GM12878 (cell line): ENCODE data around the gene CD2BP2. TPM values are rescaled to one million over a fixed set of nuclear protein-coding genes. Genes with fewer than 3 reads are reported as not detected.

Source experiments
- BACH1 ChIP-seq: fragments of 450-650 bp; IDR thresholded peaks from 2 replicates; pipeline ENCODE4 v1.6.1; 2017; ENCODE audit warnings: mild to moderate bottlenecking, borderline replicate concordance
- BCLAF1 ChIP-seq: fragments of 450-650 bp; IDR thresholded peaks from 2 replicates; pipeline ENCODE4 v1.6.1; 2017; ENCODE audit warnings: antibody characterized with exemption, mild to moderate bottlenecking, moderate library complexity
- CBFB ChIP-seq: IDR thresholded peaks from 2 replicates; pipeline ENCODE4 v1.6.1; 2016; ENCODE audit warnings: antibody characterized with exemption, low read depth
- CEBPZ ChIP-seq: fragments of 150-350 bp; IDR thresholded peaks from 2 replicates; pipeline ENCODE4 v1.6.1; 2016; ENCODE audit warnings: low read depth, low read length
- E2F4 ChIP-seq: IDR thresholded peaks from 2 replicates; pipeline ENCODE4 v1.6.1; 2012; ENCODE audit warnings: low read depth, low read length, improper control_type of control experiment
- KDM1A ChIP-seq: fragments of 200-600 bp; sonication (generic); IDR thresholded peaks from 2 replicates; pipeline ENCODE4 v1.6.1; 2016; ENCODE audit warnings: borderline replicate concordance
- MLLT1 ChIP-seq: fragments of 450-650 bp; IDR thresholded peaks from 2 replicates; pipeline ENCODE4 v1.6.1; 2016; ENCODE audit warnings: mild to moderate bottlenecking
- MTA3 ChIP-seq: IDR thresholded peaks from 2 replicates; pipeline ENCODE4 v1.6.1; 2012; ENCODE audit warnings: low read length, inconsistent platforms, borderline replicate concordance
- MYC ChIP-seq: IDR thresholded peaks from 2 replicates; pipeline ENCODE4 v1.6.1; 2011; ENCODE audit warnings: mild to moderate bottlenecking, low read length, moderate library complexity, inconsistent platforms; ENCODE audit not compliant: insufficient read depth, insufficient replicate concordance, insufficient read length, severe bottlenecking
- NBN ChIP-seq: fragments of 450-650 bp; IDR thresholded peaks from 2 replicates; pipeline ENCODE4 v1.6.1; 2016
- NFYA ChIP-seq: IDR thresholded peaks from 2 replicates; pipeline ENCODE4 v1.6.1; 2011; ENCODE audit warnings: low read depth, mild to moderate bottlenecking, low read length, improper control_type of control experiment, borderline replicate concordance
- NR2C2 ChIP-seq: IDR thresholded peaks from 2 replicates; pipeline ENCODE4 v1.6.1; 2011; ENCODE audit warnings: borderline replicate concordance, low read depth; ENCODE audit not compliant: control insufficient read depth, insufficient read length
- NRF1 ChIP-seq: conservative IDR thresholded peaks from 2 replicates; pipeline ENCODE4 v1.6.1; 2011; ENCODE audit warnings: mild to moderate bottlenecking, low read depth, low read length, improper control_type of control experiment
- PBX3 ChIP-seq: IDR thresholded peaks from 2 replicates; pipeline ENCODE4 v1.6.1; 2011; ENCODE audit warnings: mild to moderate bottlenecking, low read depth, low read length, moderate library complexity; ENCODE audit not compliant: insufficient replicate concordance
- POLR2A ChIP-seq: IDR thresholded peaks from 2 replicates; pipeline ENCODE4 v1.6.1; 2011; ENCODE audit warnings: low read depth, mild to moderate bottlenecking, low read length
- RBBP5 ChIP-seq: fragments of 200-600 bp; sonication (generic); conservative IDR thresholded peaks from 2 replicates; pipeline ENCODE4 v1.6.1; 2016
- SMC3 ChIP-seq: IDR thresholded peaks from 2 replicates; pipeline ENCODE4 v1.6.1; 2011; ENCODE audit warnings: low read length, improper control_type of control experiment, borderline replicate concordance
- TAF1 ChIP-seq: IDR thresholded peaks from 2 replicates; pipeline ENCODE4 v1.6.1; 2011; ENCODE audit warnings: mild to moderate bottlenecking, low read depth, low read length, borderline replicate concordance
- USF2 ChIP-seq: IDR thresholded peaks from 2 replicates; pipeline ENCODE4 v1.6.1; 2011; ENCODE audit warnings: low read depth, low read length, improper control_type of control experiment, borderline replicate concordance
- polyA plus RNA-seq, 11 experiments: library from polyadenylated mRNA; depleted of rRNA in 4 of 11; unstranded in 6 of 11; stranded (reverse) in 5 of 11; fragments of >200 nt; fragmentation: Nextera tagmentation in 4 of 11; fragmentation: Illumina TruSeq in 1 of 11; extraction: Ambion mirVana in 4 of 11; extraction: Trizol in 1 of 11; gene quantifications; 1 replicate in 1 of 11; 2 replicates in 10 of 11; pipeline versions ENCODE4 v1.2.1 to v1.2.3, GENCODE V29; 2011 to 2016; ENCODE audit warnings: inconsistent platforms in 2 of 11, missing spikeins in 2 of 11, low read depth in 1 of 11
- total RNA-seq, 4 experiments: library from RNA; depleted of rRNA in 3 of 4; stranded (reverse); fragments of >200 nt in 3 of 4; fragmentation: Illumina TruSeq in 1 of 4; extraction: Trizol in 1 of 4; gene quantifications; 2 replicates each; pipeline versions ENCODE4 v1.2.1 to v1.2.3, GENCODE V29; 2013 to 2021

Gene CD2BP2
- total and polyA plus RNA-seq, 10 of the 15 experiments (the other 5 are each of a cell fraction or from before 2014, with no cell fraction given): 3.3 to 47.9 (median 31.8) TPM

- no peak for TF ChIP-seq MYC
- no peak for TF ChIP-seq MLLT1
- TF ChIP-seq BCLAF1: no peak
- TF ChIP-seq MTA3: no peak
- no peak for TF ChIP-seq RBBP5
- no peak for TF ChIP-seq USF2
- TF ChIP-seq KDM1A: no peak
- peak; percentile 51; the same call in 1 of the 2 replicates for TF ChIP-seq TAF1
- no peak for TF ChIP-seq PBX3
- TF ChIP-seq NBN: no peak
- no peak for TF ChIP-seq CEBPZ
- peak; percentile 92 for TF ChIP-seq POLR2A
- no peak for TF ChIP-seq E2F4
- TF ChIP-seq CBFB: peak; percentile 54; the same call in 1 of the 2 replicates
- TF ChIP-seq NFYA: no peak
- no peak for TF ChIP-seq NRF1
- no peak for TF ChIP-seq NR2C2
- TF ChIP-seq SMC3: no peak
- TF ChIP-seq BACH1: 0 out of 2 replicates have a peak, but pooled peaks have one; percentile 11
These were observed 27.2 kb upstream of the CD2BP2 start, which contains the start of gene SEPTIN1 (continued) for GRCh38 chr16:30382111-30382881.
